ENCODE data around the gene R3HDM2.
A peak's percentile ranks its signal among the peaks of the same experiment; 100 is the strongest.

Gene R3HDM2

DNA sequence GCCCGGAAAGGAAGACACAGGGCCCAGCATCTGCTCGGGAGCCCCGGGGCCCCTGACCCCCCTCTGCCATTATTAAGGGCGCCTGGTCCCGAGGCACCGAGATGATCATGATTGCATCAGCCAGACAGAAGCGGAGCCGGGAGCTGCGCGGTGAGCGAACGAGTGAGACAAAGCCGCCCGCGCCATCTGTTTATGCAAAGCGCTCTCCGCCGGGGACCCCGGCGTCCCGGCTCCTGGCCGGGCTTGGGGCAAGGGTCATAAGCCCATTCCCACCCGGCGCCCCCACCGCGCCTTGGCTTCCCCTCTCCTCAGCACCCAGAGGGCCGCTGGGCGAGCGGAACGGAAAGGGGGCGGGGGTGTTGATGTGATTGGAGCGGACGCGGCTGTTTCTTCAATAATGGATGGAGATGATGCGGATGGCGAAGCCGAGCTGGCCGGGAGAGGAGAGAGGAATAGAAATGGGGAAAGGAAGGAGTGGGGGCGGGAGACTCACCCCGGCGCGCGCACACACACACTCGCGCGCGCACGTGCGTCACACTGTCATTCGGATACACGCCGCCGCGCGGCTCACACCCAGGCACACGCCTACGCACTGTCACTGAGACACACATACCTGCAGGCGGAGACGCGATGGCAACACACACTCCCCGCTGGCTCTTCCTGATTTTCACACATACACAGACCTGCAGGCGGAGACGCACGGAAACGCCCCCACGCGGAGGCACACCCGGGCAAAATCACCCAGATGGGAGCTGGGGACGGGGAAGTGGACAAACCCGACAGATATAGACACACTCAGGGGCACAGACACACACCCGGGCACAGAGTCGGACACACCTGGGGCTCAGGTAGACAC is 190.5 kb downstream of the R3HDM2 start:
- DNase-seq (ENCODE audit: low spot score), result peak; percentile 72

DNA sequence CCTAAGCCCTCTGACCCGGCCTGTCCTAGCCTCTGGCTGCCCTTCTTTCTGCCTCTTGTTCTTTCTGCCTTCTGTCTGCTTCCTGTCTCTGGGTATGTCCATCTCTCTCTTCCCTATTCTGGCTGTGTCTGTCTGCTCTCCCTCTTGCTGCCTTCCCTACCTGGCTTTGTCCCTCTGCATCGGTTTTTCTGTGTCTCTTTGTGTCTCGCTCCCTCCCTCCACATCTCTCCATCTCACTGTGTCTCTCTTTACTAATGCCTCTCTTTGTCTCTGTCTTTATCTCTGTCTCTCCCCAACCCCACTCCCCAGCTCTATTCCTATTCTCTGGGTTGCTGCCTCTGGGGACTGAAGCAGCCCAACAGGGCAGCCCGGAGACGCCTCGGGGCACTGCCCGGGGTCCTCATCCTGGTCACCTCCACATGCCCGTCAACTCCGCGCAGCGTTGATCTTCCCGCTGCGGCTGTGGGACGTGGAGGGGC is 191.2 kb downstream of the R3HDM2 start:
- no peak for DNase-seq (ENCODE audit: low spot score)

DNA sequence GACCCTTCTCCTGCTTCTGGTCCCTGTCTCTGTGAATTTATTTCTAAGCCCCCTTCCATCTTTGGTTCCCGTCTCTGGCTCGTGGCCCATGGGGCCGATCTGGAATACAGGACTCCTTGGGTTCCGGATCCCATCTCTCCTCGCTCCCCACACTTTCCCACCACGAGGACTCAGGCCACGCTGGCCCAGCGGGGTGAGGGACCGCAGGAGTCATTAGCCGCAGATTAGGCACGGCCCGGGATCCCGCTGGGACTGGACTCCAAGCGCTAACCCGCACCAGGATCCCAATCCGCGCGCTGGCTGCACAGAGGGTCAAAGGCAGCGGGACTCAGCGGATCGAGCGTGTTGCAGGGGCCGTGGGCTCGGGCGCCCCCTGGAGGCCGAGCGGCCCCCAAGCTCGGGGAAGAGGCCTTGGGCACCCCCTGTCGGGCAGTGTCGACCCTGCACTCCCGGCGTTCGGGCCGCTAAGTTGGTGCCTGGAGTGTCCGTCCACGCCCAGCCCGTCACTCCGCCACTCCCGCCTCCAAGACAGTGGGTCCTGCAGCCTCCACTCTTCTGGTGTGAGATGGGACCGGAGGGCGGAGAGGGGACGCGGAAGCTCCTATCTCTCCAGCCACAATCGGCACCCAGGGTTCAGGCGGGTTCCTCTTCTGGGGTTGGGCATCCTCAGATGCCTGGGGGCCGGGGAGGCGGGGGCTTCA is 191.8 kb downstream of the R3HDM2 start:
- DNase-seq (ENCODE audit: low spot score), result peak; percentile 94

DNA sequence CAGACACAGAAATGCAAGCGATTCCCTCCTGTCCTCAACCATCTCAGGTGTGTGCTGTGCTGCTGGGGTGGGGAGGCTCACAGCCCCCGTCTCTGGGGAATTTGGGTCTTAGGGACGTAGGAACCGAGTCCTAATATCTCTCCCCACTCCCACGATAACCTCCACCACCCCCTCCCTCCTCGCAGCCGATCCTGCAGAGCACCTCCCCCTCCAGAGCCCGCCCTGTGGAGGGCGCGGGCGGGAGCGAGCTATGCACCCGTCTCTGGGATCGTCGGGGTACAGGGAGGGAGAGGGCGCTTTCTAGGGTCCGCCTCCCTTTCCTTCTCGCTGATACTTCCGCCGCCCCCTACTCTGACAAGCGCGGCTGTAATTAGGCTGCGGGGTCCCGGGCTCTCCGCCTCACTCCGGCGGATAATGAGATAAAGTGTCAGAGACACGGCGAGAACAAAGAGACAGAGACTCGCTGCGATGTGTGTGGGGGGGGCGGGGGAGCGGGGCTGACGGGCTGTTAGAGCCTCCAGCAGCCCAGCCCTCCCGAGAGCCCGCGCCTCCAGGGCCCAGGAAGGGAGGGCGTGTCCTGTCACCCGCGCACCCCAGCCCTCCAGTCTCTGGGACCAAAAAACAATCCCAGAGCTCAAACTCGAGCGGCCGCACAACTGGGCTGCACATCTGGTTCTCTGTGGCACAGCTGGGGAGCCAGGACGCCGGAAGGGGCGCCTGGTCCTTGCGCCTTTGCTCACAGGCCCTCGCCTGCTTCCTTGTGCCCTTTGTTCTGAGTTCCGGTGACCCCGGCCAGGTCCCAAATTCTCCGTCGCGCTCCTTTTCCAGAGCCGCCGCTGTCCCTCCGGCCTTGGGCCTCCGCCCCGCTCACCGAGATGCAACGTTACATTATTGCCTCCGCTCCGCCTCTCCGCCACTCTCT is 192.7 kb downstream of the R3HDM2 start:
- DNase-seq (ENCODE audit: low spot score), result no peak

DNA sequence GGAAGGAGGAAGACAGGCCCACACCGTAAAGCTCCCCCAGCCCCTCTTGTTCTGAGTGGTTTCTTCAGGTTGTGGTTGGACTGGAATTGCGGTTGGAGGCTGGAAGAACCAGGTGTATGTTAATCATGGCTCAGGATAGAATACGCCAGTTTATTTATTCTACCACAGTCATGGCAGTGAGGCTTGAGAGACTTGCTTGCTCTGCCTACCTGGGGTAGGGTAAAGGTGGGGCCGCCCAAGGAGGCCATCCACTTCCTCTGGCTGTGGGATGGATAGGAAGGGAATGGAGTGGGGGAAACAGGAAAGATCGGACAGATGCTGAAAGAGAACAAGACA is 193.3 kb downstream of the R3HDM2 start:
- no peak for DNase-seq (ENCODE audit: low spot score)

DNA sequence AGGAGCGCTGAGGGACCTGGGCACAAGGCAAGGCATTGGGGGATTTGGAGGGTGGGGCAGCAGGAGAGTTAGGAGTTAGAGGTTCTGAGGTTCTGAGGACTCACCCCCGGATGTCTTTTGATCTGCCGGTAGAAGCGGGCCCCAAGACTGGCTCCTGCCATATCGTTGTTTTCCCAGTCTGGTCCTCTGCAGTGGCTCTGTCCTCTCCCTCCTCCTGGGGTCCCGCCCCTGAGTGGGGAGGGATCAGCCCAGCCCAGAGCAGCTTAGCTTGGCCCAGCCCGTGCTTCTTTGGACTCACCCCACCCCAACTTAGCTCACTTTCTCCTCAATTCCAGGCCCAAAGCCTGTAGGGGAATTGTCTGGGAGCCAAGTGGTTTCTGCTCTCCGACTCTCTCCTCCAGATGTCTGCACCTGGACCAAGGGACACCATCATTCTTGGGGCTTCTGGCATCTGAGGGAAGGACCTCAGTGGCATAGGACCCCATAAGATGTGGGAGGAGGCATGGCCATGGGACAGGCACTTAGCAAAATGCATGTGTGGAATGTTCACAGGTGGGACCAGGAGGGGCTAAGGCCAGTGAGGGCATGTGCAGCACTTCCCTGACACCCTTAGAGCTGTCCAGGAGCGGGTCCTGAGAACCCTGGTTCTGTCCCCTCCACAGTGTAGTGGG is 193.8 kb downstream of the R3HDM2 start:
- no peak for DNase-seq (ENCODE audit: low spot score)

DNA sequence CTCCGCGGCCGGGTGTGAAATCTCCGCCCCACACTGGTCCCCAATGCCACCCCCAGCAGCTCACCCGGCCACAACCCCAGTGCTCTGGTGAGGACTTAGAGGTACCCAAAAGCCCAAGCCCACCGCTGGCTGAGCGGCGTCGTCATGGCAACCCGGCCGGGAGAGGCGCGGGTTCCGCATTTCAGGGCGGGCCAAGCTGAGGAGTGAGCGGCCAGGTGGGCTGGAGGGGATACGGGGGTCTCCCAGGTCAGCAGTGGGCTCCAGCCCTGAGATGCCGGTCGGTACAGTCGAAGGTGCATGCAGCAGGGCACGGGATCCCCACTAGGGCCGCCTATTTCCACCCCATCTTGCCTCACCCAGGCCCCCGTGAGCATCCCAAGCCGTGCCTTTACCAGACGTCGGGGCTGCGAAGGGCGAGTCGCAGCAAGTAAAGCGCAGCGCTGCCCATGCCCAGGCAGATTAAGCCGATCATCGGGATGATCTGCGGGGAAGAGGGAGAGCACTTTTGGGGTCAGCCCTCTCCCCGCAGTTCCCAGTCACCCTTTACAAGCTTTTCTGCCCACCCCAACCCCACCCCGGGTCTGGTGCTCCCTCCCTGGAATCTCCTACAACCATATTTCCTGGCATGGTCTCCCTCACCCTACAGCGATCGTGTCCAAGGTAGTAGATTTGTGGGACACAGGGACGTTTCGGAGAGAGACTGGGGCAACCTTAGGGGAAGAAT is 194.5 kb downstream of the R3HDM2 start:
- no peak for DNase-seq (ENCODE audit: low spot score)

DNA sequence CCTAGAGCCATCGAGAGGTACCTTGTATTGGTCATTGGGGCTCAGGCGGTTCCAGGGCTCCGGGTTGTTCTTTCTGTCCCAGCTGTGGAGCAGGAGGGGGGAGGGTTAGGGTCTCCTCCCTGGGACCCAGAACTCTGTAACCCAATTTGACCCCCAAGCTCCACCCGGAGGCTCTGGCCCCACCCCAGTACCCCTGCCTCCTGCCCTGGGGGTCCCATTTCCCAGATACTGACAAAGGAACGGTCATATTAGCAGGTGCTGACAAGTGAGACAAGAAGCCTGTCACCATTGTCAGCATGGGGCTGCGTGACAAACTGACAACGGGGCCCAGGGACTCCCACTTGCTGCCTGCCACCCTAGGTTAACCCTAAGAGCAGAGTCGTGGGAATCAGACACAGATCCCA is 195.1 kb downstream of the R3HDM2 start:
- no peak for DNase-seq (ENCODE audit: low spot score)

DNA sequence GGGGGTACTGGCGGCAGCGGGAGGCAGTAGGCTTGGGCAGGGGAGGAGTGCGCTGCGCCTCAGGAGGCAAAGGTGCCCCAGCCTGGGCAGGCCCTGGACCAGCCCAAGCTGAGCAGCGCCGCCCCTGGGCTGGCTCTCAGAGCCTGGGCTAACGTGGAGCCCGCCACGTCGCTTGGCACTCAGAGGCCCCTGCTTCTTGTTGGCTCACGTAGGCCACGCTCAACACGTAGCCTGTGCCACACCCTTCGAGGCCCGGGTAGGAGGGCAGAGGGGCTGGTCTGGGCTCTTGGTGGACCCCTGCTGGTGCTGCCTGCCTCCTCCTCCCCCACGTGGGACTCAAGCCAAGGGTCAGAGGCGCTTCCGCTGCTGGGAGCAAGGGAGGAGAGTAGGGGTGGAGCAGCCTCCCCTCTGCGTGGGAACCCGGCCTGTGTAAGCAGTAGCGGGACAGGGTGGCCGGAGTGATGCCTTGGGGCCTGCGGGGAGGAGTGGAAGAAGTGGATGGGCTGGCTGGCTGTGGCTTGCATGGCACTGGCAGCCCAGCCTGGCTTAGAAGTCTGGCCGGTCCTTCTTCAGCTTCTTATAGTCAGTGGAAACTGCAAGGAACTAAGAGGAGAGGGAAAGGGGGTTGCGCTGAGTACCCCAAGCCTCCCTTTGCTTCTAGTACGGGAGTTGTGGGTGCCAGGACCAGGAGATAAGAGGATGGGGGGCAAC is 195.7 kb downstream of the R3HDM2 start:
- DNase-seq (ENCODE audit: low spot score), result peak; percentile 60

DNA sequence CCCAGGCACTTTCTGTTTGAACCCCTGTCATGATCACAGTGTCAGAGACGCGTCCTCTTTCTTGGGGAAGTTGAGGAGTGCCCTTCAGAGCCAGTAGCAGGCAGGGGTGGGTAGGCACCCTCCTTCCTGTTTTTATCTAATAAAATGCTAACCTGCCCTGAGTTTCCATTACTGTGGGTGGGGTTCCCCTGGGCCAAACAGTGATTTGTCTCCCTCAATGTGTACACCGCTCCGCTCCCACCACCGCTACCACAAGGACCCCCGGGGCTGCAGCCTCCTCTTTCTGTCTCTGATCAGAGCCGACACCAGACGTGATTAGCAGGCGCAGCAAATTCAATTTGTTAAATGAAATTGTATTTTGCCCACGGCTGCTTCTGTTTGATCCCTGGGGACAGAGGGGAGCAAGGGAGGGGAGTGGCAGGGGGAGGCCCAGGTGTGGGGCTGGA is 196.2 kb downstream of the R3HDM2 start:
- DNase-seq (ENCODE audit: low spot score), result no peak

DNA sequence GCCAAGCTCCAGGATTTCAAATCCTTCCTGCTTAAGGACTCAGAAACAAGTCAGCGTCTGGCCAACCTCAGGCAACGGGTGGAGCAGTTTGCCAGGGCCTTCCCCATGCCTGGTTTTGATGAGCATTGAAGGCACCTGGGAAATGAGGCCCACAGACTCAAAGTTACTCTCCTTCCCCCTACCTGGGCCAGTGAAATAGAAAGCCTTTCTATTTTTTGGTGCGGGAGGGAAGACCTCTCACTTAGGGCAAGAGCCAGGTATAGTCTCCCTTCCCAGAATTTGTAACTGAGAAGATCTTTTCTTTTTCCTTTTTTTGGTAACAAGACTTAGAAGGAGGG is 196.6 kb downstream of the R3HDM2 start:
- DNase-seq (ENCODE audit: low spot score), result no peak

DNA sequence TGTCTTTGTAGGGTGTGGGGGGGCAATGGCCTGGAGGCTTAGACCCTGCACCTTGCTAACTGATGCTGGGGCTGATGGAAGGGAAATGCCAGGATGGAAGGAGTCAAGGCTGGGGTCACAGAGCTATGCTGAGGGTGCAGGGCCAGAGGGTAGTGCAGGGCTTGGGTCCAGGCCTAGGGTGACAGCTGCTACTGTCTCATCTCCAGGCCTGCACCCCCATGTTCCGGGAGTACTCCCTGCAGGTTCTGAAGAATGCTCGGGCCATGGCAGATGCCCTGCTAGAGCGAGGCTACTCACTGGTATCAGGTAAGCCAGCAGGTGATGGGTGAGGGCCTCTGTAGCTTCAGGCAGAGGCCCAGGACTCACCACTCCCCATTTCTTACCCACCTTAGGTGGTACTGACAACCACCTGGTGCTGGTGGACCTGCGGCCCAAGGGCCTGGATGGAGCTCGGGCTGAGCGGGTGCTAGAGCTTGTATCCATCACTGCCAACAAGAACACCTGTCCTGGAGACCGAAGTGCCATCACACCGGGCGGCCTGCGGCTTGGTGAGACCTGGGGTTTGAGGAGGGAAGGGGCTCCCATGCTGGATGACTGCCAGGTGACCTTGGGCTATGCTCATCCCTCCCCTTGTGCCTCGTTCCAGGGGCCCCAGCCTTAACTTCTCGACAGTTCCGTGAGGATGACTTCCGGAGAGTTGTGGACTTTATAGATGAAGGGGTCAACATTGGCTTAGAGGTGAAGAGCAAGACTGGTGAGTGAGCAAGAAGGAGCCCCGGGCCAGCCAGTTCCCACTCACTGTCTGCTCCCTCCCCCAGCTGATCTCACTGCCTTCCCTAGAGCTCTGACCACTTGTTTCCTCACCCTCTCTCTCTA is 197.2 kb downstream of the R3HDM2 start:
- DNase-seq (ENCODE audit: low spot score), result no peak

DNA sequence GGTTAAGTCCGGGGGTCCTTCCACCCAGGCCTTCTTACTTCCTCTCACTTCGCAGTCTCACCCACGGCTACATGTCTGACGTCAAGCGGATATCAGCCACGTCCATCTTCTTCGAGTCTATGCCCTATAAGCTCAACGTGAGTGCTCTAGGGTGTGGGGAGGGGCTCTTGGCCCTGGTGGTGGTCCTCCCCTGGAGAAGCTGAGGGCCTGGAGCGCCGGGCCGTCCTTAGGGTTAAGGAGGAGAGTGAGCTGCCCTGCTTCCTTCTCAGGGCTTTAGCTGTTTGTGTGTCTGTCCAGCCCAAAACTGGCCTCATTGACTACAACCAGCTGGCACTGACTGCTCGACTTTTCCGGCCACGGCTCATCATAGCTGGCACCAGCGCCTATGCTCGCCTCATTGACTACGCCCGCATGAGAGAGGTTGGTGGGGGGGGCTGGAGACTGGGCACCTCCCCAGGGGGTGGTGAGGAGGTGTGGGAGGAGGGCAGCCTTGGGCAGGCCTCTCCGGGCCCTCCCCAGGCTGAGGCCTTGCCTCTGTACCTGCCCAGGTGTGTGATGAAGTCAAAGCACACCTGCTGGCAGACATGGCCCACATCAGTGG is 198.6 kb downstream of the R3HDM2 start:
- DNase-seq (ENCODE audit: low spot score), result no peak

DNA sequence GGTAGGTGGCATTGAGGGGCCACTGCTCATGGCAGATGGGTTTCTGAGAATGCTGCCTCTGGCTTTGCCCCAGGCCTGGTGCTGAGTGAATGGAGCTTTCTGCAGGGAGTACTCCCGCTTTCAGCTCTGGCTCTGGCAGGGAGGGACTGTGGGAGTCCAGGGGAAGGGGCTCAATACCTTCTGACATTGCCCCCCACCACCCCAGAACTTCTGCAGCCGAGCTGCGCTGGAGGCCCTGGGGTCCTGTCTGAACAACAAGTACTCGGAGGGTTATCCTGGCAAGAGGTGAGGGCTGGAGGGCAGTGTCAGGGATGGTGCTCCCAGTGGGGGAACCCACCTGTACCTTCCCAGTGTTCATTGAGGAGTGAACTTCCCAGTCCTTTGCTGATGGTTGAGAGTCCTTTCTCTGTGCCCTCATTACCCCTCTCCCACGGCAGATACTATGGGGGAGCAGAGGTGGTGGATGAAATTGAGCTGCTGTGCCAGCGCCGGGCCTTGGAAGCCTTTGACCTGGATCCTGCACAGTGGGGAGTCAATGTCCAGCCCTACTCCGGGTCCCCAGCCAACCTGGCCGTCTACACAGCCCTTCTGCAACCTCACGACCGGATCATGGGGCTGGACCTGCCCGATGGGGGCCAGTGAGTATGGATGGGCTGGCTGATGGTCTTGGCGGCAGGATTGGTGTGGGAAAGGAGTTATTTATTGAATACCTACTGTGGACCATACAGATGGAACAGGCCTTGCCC is 199.4 kb downstream of the R3HDM2 start:
- no peak for DNase-seq (ENCODE audit: low spot score)

DNA sequence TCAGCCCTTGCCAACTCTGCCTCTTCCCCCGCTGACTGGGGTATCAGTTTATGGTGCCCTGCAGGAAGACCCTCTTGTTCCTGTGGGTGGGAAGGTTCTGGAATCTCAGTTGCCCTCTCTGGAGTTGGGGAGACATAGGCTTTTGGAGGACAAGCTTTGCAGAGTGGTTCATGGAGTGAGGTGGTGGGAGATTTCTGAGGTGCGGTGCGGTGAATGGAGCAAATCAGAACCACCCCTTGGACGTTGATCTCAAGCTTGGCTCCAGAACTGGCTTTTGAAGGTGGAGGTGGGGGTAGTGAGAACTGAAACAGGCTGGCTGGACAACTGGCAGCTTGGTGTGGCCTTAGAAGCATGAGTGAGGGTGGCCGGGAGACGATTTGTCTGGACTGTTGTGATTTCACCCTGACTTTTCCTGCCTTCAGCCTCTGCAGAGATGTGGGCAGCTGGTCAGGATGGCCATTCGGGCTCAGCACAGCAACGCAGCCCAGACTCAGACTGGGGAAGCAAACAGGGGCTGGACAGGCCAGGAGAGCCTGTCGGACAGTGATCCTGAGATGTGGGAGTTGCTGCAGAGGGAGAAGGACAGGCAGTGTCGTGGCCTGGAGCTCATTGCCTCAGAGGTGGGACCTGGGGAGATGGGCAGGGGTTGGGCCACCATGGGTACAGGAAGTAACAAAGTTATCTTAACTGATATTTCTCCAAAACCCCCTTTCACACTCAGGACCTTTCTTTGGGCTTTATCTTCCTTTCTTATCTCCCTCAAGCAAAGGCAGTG is 200.3 kb downstream of the R3HDM2 start:
- DNase-seq (ENCODE audit: low spot score), result no peak

DNA sequence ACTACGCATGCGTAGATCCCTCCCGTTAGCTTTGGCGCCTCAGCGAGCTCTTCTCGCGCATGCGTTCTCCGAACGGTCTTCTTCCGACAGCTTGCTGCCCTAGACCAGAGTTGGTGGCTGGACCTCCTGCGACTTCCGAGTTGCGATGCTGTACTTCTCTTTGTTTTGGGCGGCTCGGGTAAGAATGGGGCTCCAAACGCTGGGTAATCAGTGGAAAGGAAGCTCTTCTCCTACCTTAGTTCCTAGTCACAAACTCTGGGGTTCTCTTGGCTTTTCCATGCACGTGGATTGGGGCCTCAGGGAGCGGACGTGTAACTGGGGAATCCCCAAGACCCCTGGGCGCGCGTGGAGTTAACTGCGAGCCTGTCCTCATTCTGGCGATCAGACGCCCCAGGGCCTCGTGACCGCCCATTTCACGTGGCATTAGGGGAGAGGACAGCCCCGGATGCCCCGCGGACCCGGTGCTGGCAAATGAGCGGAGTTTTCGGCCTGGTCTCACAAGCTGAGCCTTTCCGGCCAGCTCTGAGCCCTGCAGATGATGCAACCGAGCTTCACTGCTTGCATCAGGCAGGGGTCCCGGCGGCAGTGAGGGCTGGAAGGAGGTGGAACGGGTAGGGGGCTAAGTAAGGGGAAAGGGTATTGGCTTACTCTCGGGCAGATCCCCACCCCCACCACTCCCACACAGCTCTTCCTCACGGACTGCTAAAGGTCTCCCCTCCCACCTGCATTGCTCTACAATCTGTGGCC is 201.0 kb downstream of the R3HDM2 start, which contains the start of gene SHMT2:
TSS of gene SHMT2 (plus strand) at position 78 of the 747 bp plus-strand sequence. CDS start at position 146, 68 bp downstream.
- DNase-seq (ENCODE audit: low spot score), result peak; percentile 97
